NCI-H146 treated with DMSO at 0.1 percent for 48 hours (cell line): ENCODE measurements around the gene FAM217A.
A peak's percentile ranks its signal among the peaks of the same experiment; 100 is the strongest.

ENCODE experiments used
- DNase-seq: peaks from one replicate; lab custom pipeline; 2025; ENCODE audit not compliant: unreplicated experiment; lab: John Stamatoyannopoulos, UW

Gene FAM217A

DNA sequence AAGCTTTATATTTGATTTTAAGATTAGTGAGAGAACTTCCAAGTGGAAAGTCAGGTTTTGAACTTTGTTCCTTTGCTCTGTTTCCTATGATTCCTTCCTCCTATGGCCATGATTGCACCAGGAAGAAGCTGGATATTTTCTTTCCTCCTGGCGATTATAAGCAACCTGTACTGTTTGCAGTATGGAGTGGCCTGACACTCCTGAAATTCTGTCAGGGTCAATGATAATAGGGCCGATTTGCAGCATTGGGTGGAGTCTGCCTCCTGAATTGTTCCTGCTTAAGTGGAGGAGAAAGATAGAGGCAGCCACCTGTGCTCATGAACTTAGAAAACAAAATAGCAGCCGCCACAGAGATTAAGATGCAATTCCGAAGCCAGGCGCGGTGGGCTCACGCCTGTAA lies 9.8 kb upstream of the FAM217A start:
- no peak for DNase-seq

DNA sequence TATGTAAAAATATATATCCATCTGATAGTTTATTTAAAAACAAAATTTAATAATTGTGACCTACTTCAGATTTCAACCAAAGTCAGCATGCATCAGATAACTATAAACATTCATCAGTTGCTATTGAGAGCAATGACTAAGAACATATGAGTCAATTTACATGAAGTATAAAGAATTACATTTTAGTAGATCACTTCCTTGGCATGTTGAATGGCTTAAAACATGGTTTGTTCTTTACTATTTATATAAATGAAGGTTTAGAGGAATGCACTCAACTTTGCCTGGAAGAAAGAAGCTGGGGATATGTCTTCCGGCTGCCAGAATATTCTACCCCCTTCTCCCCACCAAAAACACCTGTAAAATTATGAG lies 6.4 kb upstream of the FAM217A start:
- no peak for DNase-seq

DNA sequence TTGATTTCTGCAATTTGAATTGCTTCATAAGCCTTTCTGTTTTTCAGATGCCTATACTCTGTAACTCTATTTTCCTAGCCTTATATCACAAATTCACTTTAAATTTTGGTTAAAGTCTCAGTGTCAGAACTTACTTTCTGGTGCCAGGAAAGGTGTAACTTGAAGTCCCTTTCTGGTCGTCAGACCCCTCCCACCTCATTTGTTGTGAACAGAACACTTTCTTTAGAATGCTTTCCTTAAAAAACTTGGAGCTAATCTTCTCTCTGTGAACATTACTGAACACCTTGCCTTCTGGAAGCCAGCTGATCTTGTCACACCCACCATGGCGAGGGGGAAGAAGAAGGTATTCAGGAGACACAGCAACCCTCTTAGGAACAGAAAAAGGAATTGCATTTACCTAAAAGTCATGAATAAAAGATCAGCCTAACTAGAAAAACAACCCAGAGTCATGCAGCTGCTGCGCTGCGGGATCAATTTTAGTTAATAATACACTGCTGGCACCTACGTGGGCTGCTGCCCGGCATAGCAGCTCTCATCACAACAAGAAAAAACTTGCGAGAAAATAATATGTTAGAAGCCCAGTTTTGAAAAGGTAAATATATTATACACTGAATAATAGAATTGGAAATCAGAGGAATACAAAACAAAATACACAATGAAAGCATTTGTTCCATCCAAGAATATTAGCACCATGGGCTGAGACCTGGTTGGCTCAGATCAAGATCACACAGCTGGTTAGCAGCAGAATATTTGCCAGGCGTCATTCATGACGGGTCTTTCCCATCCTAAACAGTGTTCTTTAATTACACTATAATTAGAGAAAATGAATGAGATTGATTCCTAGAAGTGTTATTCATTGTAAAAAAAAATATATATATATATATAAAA lies 5.8 kb upstream of the FAM217A start:
- DNase-seq, result peak; percentile 90

DNA sequence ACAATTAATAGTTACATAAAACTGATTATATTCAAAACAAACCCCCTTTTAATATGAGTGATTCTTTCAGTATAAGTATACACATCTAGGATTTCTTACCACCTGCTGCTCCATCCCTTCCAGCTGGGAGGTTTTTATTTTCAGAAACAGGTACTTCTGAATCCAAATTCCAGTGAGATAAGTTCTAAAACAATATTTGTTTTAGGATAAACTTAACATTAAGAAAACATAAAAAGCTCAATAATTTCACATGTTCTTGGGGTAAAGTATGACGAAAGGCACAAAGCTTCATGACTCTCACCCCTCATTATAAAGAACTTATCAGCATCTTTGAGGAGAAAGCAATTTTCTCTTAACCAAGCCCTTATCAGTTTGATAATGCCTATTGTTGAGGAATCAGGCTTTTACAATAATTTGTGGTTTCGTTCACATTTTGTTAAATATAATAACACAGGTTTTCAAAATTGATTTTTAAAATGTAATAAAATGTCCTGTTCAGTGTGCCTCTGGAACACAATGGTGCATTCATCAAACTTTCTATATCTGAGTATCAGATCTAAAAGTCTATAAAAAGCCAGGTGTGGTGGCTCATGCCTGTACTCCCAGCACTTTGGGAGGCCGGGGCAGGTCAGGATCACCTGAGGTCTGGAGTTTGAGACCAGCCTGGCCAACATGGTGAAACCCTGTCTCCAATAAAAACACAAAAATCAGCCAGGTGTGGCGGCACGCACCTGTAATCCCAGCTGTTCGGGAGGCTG lies 4.3 kb downstream of the FAM217A start:
- DNase-seq, result no peak

DNA sequence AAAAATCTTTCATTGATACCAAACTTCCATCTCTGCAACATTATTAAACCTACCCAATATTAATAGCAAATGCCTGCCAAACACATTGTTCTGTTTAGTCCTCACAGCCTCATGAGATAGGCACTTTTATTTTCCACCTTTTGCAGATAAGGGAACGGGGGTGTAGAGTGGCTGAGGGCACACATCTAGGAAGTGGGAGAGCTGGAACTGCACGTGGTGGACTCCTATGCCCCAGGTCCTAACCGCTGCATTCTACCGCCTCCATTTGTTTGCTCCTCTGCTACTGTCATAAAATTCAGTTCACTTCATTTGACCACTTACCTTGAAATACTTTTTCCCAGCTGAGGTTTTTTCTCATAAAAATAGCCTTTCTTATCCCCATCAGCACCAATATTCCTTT lies 7.6 kb downstream of the FAM217A start:
- DNase-seq, result no peak

DNA sequence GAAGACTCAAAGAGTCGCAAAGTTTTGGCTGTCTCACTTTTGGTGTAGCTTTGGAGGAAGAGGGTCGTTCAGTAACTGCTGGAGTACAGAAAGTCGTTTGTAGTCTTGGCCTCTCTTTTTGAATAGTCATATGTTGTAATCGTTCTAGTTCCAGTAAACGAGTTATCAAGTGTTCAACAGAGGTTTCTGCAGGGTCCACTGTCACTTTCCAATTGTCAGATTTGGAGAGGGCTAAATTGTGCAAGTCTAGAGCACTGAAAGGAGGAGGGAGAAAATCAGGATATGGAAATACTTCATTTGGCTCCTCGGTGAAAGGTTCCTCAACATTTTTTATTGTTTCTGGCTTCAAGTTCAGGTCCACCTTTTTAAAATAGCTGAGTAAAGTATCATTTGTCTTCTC lies 9.7 kb downstream of the FAM217A start:
- no peak for DNase-seq

DNA sequence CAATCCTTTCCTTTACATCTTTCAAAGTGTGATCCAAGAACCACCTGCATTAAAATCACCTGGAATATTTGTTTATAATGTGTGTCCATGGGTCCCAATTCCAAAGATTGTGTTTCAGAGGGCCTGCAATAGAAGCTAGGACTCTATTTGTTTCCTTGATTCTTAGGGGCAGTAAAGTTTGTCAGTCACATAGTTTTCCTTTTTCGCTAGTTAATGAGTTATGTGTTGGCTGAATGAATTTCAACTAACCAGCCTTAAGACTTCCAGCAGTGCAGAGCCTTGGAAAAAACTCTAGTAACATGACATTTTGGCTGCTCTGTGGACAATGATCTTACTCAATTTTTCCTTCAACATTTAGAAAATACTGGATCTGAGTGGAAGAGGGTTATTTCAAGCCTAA lies 11.3 kb downstream of the FAM217A start:
- DNase-seq, result no peak

DNA sequence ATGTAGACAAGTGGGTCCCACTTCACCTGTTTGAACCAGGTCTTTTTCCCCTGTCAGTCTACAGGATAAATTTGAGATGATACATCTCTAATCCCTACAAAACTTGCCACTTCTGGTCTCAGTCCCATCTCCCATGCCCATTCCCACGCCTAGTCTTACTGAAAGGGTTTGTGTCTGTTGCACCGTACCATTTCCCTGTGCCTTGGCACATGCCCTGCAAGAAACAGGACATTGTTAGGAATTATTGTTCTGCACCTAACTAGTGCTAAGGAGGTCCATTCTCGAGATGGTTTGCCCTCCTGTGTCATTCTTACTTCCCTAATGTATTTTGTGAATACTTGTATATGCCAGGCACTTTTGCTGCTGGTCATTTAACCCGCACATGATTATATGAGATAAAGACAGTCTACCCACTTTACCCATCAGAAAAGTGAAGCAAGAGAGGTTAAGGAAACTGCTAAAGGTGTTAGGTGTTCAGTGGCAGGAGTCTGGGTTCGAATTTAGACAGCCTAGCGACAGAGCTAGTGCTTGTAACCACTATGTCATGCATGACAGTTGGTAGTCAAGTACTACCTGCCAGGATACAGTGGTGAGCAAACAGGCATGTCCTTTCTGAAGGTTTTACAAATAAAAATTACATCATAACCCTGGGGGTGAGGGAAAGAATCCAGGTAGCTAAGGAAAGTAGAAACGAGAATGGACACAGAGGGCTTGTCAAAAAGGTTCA lies 12.7 kb downstream of the FAM217A start:
- no peak for DNase-seq

DNA sequence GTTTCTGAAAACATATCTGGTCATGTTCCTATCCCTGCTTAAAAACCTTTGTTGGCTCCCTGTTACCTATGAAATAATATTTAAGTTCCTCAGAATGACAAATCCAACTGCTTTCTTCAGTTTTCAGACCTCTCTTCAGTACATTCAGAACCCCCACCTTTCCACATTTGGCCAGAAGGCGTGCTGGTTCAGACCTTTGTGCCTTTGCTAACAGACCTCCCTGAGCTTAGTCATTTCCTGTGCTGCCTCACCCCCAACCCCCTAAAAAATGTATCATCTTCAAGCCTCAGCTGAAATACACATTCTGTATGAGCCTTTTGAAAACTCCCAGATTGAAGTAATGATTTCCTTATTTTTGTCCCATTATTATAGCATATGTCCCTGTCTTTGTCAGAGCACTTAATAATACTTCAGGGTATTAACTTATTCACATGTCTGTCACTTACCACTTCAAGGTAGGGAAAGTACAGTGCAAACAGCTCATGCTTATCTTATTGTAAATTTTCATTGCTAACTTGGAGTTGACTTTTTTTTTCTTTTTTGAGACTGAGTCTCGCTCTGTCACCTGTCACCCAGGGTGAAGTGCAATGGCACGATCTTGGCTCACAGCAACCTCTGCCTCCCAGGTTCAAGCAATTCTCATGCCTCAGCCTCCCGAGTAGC lies 19.7 kb downstream of the FAM217A start:
- DNase-seq, result no peak

DNA sequence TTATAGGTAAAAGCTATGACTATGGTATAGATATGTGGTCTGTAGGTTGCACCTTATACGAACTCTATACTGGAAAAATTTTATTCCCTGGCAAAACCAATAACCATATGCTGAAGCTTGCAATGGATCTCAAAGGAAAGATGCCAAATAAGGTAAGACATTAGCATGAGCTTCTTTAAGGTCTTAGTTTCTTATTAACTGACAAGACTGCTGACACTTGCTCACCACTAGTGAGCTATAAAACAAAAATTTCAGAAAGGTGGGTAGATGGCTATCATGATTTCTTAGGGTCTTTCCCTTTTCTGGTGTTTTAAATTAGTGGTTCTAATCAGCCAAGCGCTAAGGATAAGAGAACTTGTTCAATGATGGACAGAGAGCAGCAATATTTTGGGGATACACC lies 21.9 kb downstream of the FAM217A start:
- DNase-seq, result no peak

DNA sequence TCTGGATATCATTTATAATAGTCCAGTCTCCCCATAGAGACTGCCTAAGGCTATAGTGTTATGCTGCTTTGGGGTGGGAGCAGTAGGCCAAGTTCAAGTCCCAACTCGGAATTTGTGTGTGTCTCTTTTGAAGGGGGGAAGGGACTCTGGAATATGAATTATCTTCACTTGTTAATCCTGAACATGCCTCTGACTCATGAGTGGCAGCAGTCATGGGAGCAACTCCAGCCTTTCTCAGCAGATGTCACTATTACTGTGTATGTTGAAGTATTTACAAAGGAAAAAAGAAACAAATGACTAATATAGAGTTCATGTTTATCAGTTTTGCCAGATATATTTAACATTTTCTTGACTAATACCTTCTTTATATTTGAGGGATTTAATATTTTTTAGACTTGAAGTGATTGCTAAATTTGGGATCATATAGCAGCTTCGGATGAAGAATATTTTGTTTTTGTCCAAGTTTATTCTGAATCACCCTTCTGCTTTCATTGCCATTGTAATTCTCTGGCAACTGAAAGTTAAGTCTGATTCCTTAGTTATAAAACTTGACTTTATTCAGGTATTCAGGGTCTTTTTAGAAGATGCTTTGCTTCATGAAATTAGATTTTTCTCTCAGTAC lies 23.4 kb downstream of the FAM217A start:
- peak; percentile 15 for DNase-seq

DNA sequence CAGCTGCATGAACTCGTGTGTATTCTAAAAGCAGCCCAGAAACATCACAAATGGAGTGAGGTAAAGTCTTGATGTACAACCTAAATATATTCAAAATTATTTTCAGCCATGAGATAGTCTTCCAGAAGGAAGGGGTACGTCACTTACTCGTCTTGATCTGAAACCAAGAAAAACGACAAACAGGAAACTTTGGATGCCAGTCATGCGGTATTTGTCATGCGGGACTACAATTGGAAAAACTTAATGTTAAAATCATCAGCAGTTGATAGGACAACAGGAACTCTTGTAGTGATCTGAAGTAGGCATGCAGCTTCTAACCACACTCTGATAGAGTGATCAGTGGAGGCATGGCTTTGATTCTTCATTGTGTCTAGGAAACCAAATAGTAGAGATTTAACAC lies 29.7 kb downstream of the FAM217A start:
- DNase-seq, result no peak

DNA sequence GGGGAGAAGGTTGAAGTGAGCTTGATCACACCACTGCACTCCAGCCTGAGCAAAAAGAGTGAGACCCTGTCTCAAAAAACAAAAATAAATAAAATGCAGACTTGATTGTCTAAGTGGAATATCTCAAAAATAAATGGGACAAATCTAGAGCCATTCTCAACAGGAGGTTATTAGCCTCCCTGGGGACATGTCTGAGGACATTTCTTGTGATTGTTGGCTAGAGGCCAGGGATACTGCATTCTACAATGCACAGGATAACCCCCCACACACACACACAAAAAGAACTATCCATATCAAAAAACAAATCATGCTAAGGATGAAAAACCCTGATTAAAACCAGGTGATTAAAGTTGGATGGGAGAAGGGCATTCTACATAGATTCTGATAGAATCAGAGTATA lies 37.5 kb downstream of the FAM217A start:
- DNase-seq, result no peak

DNA sequence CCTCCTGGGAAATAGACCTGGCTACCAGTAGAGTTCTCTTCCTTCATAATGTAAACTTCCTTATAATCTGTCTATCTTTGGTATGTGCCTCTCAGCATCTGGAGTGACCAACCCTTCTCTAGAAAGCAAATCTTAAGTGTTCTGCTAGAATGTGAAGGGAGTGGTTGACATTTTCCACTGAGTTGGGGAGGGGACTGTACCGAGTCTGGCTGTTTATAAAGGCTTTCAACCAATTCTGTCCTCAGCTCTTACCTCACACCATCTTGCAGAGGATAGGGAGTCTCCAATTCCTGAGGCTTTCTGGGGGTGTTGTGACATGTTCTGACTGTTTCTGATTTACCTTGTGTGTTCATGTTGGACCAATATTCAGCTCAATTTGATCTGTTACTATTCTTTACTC lies 39.6 kb downstream of the FAM217A start:
- no peak for DNase-seq

DNA sequence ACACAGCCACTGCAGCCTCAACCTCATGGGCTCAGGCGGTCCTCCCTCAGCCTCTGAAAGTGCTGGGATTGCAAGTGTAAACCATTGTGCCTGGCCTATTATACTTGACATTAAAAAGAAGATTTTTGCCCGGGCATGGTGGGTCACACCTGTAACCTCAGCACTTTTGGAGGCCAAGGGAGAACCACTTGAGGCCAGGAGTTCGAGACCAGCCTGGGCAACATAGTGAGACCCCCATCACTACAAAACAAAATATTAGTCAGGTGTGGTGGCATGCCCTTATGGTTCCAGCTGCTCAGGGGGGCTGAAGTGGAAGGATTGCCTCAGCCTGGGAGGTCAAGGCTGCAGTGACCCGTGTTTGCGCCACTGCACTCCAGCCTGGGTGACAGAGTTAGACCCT lies 42.4 kb downstream of the FAM217A start:
- no peak for DNase-seq

DNA sequence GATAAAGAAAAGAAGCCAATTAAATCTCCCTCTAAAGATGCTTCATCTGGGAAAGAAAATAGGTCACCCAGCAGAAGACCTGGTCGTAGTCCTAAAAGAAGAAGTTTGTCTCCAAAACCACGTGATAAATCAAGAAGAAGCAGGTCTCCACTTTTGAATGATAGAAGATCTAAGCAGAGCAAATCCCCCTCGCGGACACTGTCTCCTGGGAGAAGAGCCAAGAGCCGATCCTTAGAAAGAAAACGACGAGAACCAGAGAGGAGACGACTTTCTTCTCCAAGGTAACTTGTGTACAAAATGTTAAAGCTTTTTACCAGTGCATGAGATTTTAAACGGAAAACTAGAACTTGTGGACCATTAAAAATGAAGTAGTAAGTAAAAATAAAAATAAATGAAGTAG lies 46.5 kb downstream of the FAM217A start:
- DNase-seq, result no peak

DNA sequence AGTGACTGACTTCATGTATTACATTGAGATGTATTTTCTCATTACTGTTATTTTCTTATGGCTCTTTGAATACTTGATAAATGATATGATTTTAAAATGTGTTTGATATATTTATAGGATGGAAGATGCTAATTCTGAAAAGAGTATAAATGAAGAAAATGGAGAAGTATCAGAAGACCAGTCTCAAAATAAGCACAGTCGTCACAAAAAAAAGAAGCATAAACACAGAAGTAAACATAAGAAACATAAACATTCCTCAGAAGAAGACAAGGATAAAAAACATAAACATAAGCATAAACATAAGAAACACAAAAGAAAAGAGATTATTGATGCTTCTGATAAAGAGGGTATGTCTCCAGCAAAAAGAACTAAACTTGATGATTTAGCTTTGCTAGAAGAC lies 47.5 kb downstream of the FAM217A start:
- DNase-seq, result no peak

DNA sequence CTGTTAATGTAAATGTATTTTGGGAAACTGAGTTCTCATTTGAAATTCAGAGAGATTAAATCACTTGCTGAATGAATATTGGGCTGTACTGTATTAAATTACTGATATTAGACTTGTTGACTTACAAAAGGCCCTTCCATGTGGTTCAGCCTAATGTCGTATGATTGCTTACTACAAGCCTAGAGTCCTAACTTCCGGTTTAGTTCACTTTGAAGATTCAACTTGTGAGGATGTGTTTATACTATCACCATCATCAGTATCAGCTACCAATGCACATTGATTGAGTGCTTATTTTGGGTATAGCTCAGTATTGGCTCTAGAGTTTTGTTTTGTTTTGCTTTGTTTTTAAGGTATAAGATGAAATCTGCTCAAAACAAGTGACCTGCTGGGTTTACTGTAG lies 48.3 kb downstream of the FAM217A start:
- no peak for DNase-seq

DNA sequence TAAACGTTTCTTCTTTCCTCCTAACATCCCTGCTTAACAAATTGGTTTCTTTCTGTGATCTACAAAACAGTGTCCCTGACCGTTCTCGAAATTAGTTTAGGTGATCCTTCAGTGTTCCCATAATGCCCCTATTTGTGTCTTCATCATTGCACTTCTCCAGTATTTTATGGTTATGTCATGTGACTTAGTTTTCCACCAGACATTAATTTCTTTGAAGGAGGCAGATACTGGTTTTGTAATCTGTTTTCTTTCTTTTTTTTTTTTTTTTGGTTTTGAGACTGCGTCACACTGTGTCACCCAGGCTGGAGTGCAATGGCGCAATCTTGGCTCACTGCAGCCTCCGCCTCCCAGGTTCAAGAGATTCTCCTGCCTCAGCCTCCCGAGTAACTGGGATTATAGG lies 49.2 kb downstream of the FAM217A start:
- no peak for DNase-seq

DNA sequence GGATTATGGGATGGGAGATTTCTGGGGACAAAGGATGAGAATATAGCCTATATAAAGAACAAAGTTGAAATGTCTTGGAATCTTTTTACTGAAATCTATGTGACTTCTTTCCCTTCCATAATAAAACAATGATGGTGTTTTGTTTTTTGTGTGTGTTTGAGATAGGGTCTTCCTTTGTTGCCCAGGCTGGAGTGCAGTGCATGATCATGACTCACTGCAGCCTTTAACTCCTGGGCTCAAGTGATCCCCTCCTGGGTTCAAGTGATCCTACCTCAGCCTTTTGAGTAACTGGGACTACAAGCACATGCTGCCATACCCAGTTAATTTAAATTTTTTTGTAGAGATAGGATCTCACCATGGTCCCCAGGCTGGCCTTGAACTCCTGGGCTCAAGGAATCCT lies 50.9 kb downstream of the FAM217A start:
- no peak for DNase-seq

DNA sequence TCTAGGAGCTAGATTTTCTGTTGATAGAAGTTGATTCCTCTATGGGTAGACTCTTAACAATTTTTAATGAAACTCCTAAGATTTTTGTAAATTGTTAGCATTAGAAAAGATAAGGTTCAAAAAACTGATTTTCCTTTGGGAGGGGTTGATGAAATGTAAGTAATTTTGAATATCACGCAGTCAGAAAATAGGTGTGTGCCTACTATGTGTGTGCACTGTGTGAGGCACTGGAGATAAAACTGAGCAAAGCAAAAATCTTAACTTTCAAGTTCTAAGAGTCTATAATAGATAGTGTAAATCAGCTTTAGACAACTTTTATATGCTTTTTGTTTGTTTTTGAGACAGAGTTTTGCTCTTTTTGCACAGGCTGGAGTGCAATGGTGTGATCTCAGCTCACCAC lies 53.3 kb downstream of the FAM217A start:
- no peak for DNase-seq
